OCI-LY7 (cell line): ENCODE results near the gene DEAF1. TPM values are rescaled to one million over a fixed set of nuclear protein-coding genes. Genes with fewer than 3 reads are reported as not detected.

Experiments used
- BruUV-seq: library from RNA; stranded (reverse); fragments of 400-500 nt; replicated peaks from 2 replicates; lab custom pipeline; 2021; lab: Mats Ljungman, UMichigan
- CTCF ChIA-PET: fragments of 300-600 bp; sonication (Branson Sonifier 250); formaldehyde crosslinking; loops from one replicate; lab custom pipeline; 2022; ENCODE audit warnings: antibody characterized with exemption; ENCODE audit not compliant: unreplicated experiment; lab: Charles Lee
- POLR2A ChIA-PET: fragments of 300-600 bp; sonication (Branson Sonifier 250); formaldehyde crosslinking; loops from one replicate; lab custom pipeline; 2022; ENCODE audit warnings: antibody characterized with exemption; lab: Charles Lee
- DNase-seq: peaks from one replicate; pipeline ENCODE4 v3.0.0-alpha.2; 2015; ENCODE audit warnings: low spot score
- H2AFZ ChIP-seq: fragments of 200-600 bp; sonication (generic), shearing (Covaris generic); 2 replicates; pipeline ENCODE4 v1.6.1; 2014; ENCODE audit warnings: mild to moderate bottlenecking, antibody characterized with exemption, low read length, moderate library complexity
- H3K27ac ChIP-seq: fragments of 200-600 bp; sonication (generic); 2 replicates; pipeline ENCODE4 v1.5.1; 2014; ENCODE audit warnings: mixed run types, low read depth, mild to moderate bottlenecking, moderate library complexity, low read length, inconsistent platforms; ENCODE audit not compliant: poor library complexity, severe bottlenecking
- H3K36me3 ChIP-seq: fragments of 200-600 bp; sonication (generic); 2 replicates; pipeline ENCODE4 v1.6.1; 2014; ENCODE audit warnings: mild to moderate bottlenecking, antibody characterized with exemption, low read length, moderate library complexity, mixed read lengths; ENCODE audit not compliant: insufficient read depth
- H3K4me1 ChIP-seq: fragments of 200-600 bp; sonication (generic); 2 replicates; pipeline ENCODE4 v1.5.1; 2014; ENCODE audit warnings: mild to moderate bottlenecking, low read length; ENCODE audit not compliant: insufficient read depth, poor library complexity, severe bottlenecking
- H3K4me2 ChIP-seq: fragments of 200-600 bp; sonication (generic); 2 replicates; pipeline ENCODE4 v1.6.1; 2014; ENCODE audit warnings: mild to moderate bottlenecking, low read length
- H3K4me3 ChIP-seq: fragments of 200-600 bp; sonication (generic); 2 replicates; pipeline ENCODE4 v1.5.1; 2014; ENCODE audit warnings: mild to moderate bottlenecking, low read depth, low read length; ENCODE audit not compliant: poor library complexity, severe bottlenecking
- H3K79me2 ChIP-seq: fragments of 200-600 bp; sonication (generic); 2 replicates; pipeline ENCODE4 v1.6.1; 2016; ENCODE audit warnings: low read depth, mild to moderate bottlenecking, low read length, moderate library complexity, mixed read lengths; ENCODE audit not compliant: insufficient read depth
- H3K9me2 ChIP-seq: fragments of 200-600 bp; sonication (generic); 2 replicates; pipeline ENCODE4 v1.6.1; 2016; ENCODE audit warnings: mild to moderate bottlenecking, low read length, mixed read lengths; ENCODE audit not compliant: insufficient read depth
- H3K9me3 ChIP-seq: fragments of 200-600 bp; sonication (generic); 2 replicates; pipeline ENCODE4 v1.6.1; 2014; ENCODE audit warnings: mild to moderate bottlenecking, mixed run types, low read length, mixed read lengths
- H4K20me1 ChIP-seq: fragments of 200-600 bp; sonication (generic); 2 replicates; pipeline ENCODE4 v1.6.1; 2014; ENCODE audit warnings: mild to moderate bottlenecking, antibody characterized with exemption, low read length, moderate library complexity, mixed read lengths; ENCODE audit not compliant: insufficient read depth
- EZH2phosphoT487 ChIP-seq: fragments of 200-600 bp; sonication (generic); IDR thresholded peaks from 2 replicates; pipeline ENCODE4 v1.6.1; 2018; ENCODE audit warnings: low read depth, borderline replicate concordance, mild to moderate bottlenecking, mixed run types, antibody characterized with exemption, low read length, moderate library complexity, mixed read lengths
- intact Hi-C: fragments of 100-400 bp; cut with micrococcal nuclease; formaldehyde crosslinking; loops from one replicate; pipeline ENCODE4 v1.10.0; 2022; ENCODE audit not compliant: unreplicated experiment
- total RNA-seq, 2 experiments: library from RNA; depleted of rRNA in 1 of 2; stranded (reverse); fragments of >200 nt in 1 of 2; shearing (Covaris generic) in 1 of 2; gene quantifications; 2 replicates each; pipeline ENCODE4 v1.2.3, GENCODE V29; 2014 to 2022
- TF ChIP-seq, protein P1 (sequence below): fragments of 200-600 bp; sonication (generic); conservative IDR thresholded peaks from 2 replicates; pipeline ENCODE4 v1.5.1; 2014; ENCODE audit warnings: mild to moderate bottlenecking, antibody characterized with exemption, low read length, moderate library complexity, mixed read lengths

DEAF1 gene
- total RNA-seq, 2 experiments from 2014 or later: 42.7 to 66.2 TPM

- ChIA-PET POLR2A (no interaction called here), CTCF (interaction anchor here (0.6 kb wide), 1 partner anchor 13 kb away, joined by 4 read pairs; no protein-coding TSS in a partner anchor)
- DNase-seq: no peak
- Histone ChIP-seq H4K20me1 (no peaks in the 10 kb centered on the region), H3K9me3 (no peaks in the 10 kb centered on the region), H2AFZ (no peak overlapping the region), H3K4me2 (no peak overlapping the region), H3K27ac (no peak overlapping the region), H3K9me2 (no peaks in the 10 kb centered on the region), H3K79me2 (peaks cover 17% of the 10 kb centered on the region; the same call in 1 of the 2 replicates), H3K4me1 (peaks cover 20% of the 10 kb centered on the region), H3K4me3 (no peak overlapping the region), H3K36me3 (peaks cover 3% of the 10 kb centered on the region; the same call in 1 of the 2 replicates)
- TF ChIP-seq, protein P1, sequence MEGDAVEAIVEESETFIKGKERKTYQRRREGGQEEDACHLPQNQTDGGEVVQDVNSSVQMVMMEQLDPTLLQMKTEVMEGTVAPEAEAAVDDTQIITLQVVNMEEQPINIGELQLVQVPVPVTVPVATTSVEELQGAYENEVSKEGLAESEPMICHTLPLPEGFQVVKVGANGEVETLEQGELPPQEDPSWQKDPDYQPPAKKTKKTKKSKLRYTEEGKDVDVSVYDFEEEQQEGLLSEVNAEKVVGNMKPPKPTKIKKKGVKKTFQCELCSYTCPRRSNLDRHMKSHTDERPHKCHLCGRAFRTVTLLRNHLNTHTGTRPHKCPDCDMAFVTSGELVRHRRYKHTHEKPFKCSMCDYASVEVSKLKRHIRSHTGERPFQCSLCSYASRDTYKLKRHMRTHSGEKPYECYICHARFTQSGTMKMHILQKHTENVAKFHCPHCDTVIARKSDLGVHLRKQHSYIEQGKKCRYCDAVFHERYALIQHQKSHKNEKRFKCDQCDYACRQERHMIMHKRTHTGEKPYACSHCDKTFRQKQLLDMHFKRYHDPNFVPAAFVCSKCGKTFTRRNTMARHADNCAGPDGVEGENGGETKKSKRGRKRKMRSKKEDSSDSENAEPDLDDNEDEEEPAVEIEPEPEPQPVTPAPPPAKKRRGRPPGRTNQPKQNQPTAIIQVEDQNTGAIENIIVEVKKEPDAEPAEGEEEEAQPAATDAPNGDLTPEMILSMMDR: no peak
- TF ChIP-seq EZH2phosphoT487: no peak
- BruUV-seq: no TSS peak
- intact Hi-C loops: no loop called here
Measured at GRCh38 chr11:699753-700152, 4.7 kb upstream of the DEAF1 start.

DNA sequence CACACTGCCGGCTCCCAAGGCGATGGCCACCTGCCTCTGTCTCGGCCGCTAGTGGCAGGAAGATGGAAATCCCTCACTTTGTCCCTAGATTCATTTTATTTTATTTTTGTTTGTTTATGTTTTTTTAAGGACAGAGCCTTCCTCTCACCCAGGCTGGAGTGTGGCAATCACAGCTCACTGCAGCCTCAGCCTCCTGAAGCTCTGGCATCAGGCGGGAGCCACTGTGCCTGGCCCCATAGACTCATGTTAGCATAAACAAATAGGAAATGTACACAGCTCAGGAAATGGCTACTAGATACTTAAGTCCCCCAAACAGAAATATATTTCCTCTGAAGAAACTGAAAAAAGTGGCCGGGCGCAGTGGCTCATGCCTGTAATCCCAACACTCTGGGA, 4.1 kb upstream of the DEAF1 start:
- H3K4me3 ChIP-seq: no peak overlapping the region
- no peaks in the 10 kb centered on the region for H3K9me3 ChIP-seq
- H4K20me1 ChIP-seq: no peaks in the 10 kb centered on the region
- no peak for TF ChIP-seq EZH2phosphoT487
- TF ChIP-seq, protein P1: no peak
- intact Hi-C loops: no loop called here
- H3K4me2 ChIP-seq: no peak overlapping the region
- peaks cover 3% of the 10 kb centered on the region; the same call in 1 of the 2 replicates for H3K36me3 ChIP-seq
- ChIA-PET POLR2A (no interaction called here), CTCF (no interaction called here)
- no peak for DNase-seq
- peaks cover 22% of the 10 kb centered on the region for H3K4me1 ChIP-seq
- H3K79me2 ChIP-seq: peaks cover 18% of the 10 kb centered on the region; the same call in 1 of the 2 replicates
- no peak overlapping the region for H2AFZ ChIP-seq
- H3K9me2 ChIP-seq: no peaks in the 10 kb centered on the region
- no peak overlapping the region for H3K27ac ChIP-seq
- no TSS peak for BruUV-seq

DNA sequence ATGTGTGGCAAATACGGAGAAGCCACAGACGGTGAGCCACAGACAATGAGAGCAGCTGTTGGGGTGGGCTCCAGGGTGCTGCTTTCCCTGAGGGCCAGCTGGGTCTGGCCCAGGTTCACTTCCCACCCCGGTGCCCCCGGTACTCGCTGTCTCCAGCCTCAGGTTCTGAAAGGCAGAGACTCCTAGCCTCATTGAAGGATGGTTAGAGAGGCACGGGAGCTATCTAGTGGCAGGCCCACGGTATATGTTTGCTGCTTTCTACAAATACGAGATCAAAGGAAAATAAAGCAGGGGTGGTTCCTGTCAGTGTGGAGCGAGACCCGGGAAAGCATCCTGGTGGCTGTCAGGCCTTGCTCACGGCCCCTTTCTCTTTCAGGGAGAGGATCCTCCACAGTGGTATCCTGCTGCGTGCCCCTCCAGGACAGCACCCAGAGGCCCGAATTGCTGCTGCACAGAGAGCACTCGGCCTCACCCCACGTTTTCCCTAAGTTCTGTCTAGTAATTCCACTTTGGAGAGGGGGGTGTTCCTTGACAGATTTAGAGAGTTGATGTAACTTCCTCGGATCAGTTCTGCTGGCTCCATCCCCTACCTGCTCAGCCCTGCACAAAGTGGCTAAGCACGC, 3.6 kb upstream of the DEAF1 start:
- Histone ChIP-seq H3K9me2 (no peaks in the 10 kb centered on the region), H3K36me3 (peaks cover 3% of the 10 kb centered on the region; the same call in 1 of the 2 replicates), H3K4me2 (no peak overlapping the region), H3K9me3 (no peaks in the 10 kb centered on the region), H3K27ac (no peak overlapping the region), H3K79me2 (peaks cover 23% of the 10 kb centered on the region; the same call in 1 of the 2 replicates), H2AFZ (no peak overlapping the region), H3K4me1 (peaks cover 27% of the 10 kb centered on the region), H4K20me1 (no peaks in the 10 kb centered on the region), H3K4me3 (no peak overlapping the region)
- CTCF ChIA-PET: interaction anchor here (0.6 kb wide), 1 partner anchor 1975 kb away, joined by 3 read pairs; no protein-coding TSS in a partner anchor
- POLR2A ChIA-PET: interaction anchor here (1.3 kb wide), 1 partner anchor 25 kb away, joined by 3 read pairs; no protein-coding TSS in a partner anchor
- TF ChIP-seq, protein P1: no peak
- TF ChIP-seq EZH2phosphoT487: no peak
- intact Hi-C loops: no loop called here
- DNase-seq: no peak
- no TSS peak for BruUV-seq
